HG03066 (cell line): ENCODE results near the gene ABTB1.
"Not testable (repeated sequence)": the region's sequence is repeated elsewhere in the genome, so short reads cannot be mapped to it uniquely, and the experiment has no call there.

Experiments
- ATAC-seq: cut with Tn5 transposase; IDR thresholded peaks from one replicate; pipeline ENCODE4 v1.9.1; 2021; ENCODE audit warnings: low read depth; ENCODE audit not compliant: unreplicated experiment

Gene ABTB1

DNA sequence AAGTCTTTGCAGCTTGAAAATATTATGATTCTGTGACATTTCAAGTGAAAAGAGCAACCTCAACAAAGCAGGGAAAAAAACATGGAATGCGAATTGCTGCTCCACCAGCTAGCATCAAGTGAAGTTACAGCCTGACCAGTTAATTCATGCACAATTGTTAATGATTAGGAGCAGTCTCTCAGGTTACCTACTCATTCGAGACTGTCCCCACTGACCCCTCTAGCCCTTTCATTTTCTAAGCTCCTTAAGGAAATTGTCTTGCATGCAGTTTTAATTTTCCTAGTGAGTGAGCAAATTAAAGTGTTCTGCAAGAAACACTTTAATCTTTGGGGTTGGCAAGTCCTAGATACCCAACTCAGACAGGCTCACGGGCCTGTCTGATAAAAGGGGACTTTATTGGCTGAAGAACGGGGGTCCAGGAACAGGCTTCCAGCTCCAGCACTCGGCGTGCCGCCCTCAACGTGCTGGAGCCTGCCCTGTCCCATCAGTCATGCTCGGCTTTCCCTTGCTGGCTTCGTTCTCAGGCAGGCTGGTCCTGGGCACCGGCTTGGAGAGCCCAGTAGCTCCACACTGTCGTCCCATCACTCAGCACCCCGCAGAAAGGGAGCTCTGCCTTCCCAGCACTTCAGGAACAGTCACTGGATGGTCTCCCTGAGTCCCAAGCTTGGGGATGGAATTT is 25.4 kb upstream of the ABTB1 start:
- ATAC-seq: no peak

DNA sequence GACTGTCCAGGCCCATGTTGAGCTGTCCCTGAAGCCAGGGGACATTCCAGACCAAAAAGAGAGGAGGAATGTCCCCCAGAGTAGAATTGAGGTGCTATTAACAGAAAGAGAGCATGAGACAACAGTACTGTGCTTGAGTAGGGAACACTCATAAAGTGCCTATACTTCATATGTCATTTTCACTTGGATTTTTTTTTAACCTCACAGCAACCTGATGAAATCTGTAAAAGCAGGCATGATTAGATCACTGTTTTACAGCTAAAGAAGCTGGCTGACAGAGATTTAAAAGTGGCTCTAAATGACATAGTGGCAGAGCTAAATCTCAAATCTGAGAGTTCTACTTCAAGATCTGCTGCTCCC is 24.9 kb upstream of the ABTB1 start:
- ATAC-seq: no peak

DNA sequence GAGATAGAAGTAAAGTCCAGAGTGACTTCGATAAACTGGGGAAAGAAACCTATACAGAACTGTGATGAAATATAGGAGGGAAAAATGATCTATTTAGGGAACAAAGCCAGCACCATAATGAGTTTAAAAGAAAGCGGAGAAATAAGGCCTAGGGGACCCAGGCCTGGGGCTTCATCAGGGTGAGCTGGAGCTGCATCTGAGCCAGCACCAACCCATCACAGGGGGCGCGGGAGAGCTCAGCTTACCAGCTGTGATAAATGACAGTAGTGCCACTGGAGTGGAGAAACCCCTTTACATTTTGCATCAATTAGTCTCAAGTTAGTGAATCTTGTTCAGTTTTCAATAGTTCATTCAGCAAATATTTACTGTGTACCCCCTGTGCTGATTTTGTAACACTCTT is 22.5 kb upstream of the ABTB1 start:
- ATAC-seq: no peak

- no peak for ATAC-seq
Observed at GRCh38 chr3:127651516-127652172, 21.1 kb upstream of the ABTB1 start.

GRCh38 chr3:127652246-127652995 is 20.3 kb upstream of the ABTB1 start:
- ATAC-seq: no peak

GRCh38 chr3:127654374-127654773 is 18.4 kb upstream of the ABTB1 start:
- ATAC-seq: no peak

DNA sequence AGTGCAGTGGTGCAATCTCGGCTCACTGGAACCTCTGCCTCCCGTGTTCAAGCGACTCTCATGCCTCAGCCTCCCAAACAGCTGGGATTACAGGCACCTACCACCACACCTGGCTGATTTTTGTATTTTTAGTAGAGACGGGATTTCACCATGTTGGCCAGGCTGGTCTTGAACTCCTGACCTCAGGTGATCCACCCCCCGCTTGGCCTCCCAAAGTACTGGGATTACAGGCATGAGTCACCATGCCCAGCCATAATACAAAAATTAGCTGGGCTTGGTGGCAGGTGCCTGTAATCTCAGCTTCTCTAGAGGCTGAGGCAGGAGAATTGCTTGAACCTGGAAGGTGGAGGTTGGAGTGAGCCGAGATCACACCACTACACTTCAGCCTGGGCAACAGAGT is 17.8 kb upstream of the ABTB1 start:
- ATAC-seq: not testable (repeated sequence)

DNA sequence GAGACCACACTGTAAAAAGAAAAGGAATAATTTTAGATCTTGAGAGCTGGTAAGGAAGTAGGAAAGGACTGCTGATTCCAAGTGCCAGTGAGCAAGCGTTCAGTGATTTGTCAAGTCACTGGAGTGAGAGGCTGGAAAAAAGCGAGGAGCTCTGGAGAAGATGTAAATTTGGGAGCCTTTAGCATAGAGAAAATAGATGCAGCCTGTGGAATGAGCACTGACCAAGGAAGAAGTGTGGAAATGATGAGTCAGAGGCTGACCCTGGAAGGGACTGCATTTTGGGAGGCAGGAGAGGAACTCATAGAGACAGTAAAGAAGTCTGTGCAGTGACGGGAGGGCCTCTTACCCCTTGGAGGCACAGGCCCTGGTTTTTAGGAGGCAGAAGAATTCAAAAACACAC is 17.1 kb upstream of the ABTB1 start:
- no peak for ATAC-seq

DNA sequence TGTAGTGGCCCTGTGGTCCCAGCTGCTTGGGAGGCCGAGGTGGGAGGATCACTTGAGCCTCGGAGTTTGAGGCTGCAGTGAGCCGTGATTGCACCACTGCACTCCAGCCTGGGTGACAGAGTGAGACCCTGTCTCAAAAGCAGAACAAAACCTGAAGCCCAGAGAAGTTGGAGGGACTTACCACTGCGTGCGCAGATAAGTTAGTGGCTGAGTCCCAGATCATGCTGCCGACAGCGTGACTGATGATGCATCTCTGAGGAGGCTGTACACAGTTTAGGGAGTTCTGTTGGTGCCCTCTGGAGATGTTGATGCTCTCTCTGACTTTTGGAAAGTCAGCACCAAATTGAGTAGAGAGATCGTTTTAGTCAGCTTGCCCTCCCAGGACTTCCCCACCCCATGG is 15.8 kb upstream of the ABTB1 start:
- ATAC-seq: no peak

DNA sequence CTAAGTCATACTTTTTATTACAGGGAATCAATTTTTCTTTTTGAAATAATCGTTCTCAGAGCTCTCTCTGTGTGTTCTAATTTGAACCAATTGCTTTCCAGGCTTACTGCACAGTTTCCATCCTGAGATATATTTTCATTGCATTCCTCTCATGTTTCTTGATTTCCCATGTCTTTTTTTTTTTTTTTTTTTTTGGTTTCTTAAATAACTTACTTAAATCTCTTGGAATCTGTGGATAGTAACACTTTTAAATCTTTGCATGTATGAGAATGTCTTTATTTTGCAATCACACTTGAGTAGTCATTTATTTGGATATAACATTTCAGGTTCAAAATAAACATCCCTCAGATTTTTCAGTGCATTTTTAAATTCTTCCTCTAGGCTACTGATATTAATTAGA is 14.5 kb upstream of the ABTB1 start:
- ATAC-seq: no peak

DNA sequence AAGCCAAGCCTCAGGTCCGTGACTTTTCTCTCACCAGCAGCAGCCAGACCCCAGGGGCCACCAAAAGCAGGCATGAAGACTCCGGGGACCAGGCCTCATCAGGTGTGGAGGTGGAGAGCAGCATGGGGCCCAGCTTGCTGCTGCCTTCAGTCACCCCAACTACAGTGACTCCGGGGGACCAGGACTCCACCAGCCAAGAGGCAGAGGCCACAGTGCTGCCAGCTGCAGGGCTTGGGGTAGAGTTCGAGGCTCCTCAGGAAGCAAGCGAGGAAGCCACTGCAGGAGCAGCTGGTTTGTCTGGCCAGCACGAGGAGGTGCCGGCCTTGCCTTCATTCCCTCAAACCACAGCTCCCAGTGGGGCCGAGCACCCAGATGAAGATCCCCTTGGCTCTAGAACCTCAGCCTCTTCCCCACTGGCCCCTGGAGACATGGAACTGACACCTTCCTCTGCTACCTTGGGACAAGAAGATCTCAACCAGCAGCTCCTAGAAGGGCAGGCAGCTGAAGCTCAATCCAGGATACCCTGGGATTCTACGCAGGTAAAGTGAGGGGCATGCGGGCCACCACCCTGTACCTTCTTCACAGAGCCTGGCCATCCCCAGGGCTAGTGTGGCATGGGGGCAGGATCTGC is 12.0 kb upstream of the ABTB1 start:
- ATAC-seq: no peak

DNA sequence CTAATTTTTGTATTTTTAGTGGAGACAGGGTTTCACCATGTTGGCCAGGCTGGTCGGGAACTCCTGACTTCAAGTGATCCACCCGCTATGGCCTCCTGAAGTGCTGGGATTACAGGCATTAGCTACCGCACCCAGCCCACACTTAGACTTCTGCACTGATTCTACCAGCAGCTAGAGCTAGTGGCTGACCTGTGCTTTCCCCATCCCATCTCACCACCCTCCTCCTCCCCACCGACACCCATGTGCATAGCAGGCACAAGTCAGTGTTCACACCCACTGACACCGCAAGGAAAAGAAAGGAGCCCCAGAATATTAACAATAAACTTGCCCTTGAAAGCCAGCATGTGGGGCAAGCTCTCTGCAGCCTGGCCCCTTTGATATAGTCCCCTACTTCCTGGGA is 11.2 kb upstream of the ABTB1 start:
- no peak for ATAC-seq

- no peak for ATAC-seq
Observed at GRCh38 chr3:127662001-127662469, 10.7 kb upstream of the ABTB1 start.

GRCh38 chr3:127663151-127663550 is 9.6 kb upstream of the ABTB1 start:
- no peak for ATAC-seq

DNA sequence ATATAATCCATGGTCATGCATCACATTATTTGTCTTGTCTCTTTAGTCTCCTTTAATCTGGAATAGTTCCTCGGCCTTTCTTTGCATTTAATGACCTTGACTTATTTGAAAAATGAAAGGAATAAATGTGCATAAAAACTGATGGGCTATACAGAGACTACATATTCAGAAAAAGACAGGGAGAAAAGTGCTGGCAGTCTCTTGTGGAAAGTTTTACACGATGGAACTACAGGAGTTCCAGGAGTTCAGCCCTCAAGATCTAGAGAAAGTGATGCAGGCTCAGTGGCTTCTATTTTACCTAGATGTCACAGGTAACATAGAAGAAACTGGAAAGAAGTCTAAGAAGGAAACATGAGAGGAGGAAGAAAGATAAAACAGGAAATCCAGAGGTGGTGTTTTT is 7.6 kb upstream of the ABTB1 start:
- ATAC-seq: no peak

DNA sequence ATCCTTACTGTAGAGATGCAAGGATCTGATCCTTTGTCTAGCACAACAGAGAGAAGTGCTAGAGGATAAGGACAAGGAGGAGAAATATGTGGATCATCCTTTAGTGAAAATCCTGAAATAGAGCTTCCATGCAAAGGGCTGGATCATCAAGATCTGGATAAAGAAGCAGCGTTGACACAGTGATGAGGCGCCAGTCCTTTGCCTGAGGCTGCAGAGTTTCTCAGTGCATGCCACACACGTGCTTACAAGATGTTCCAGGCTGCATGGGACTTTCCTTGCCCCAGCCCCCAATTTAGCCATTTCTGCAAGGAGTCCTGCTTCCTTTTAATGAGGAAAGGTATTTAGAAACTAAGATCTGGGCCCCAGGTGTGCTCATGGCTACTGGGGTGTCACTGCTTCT is 7.2 kb upstream of the ABTB1 start:
- no peak for ATAC-seq

- ATAC-seq: no peak
Observed at GRCh38 chr3:127666676-127667075, 6.1 kb upstream of the ABTB1 start.

GRCh38 chr3:127667119-127667681 is 5.6 kb upstream of the ABTB1 start:
- ATAC-seq: no peak

- no peak for ATAC-seq
Observed at GRCh38 chr3:127668906-127669305, 3.8 kb upstream of the ABTB1 start.

DNA sequence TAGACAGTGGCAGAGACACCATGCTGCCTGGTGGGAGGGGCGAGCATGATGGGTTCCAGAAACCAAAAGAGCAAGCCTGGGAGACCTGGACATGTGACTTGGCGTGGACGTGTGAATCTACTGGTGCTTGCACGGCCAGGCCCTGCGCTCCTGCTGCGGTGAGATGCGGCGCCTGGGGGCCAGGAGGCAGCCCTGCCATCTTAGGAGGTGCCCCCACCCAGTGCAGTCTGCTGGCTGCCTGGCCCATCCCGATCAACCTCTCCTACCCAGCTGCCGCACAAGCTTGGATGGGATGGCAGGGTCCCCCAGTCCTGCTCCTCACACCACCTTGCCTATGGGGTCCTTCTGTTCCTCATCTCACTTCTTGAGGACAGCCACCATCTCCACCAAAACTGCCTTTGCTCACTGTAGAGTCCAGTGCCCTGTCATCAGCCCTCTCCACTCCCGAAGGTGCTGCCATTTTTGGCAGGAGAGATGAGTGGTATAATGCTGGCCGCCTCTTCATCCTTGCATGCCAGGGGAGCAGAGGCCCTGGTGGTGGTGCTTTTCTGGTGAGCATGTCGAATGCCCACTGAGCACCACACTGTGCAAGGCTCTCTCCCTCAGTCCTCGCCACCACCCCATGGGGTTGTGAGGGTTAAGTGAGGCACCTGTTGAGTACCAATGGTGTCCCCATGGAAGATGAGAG is 3.1 kb upstream of the ABTB1 start:
- no peak for ATAC-seq

GRCh38 chr3:127670229-127670559 is 2.6 kb upstream of the ABTB1 start:
- no peak for ATAC-seq
